Neural progenitor cell (in vitro differentiated cells): ENCODE data around the gene PARD3B. TPM values are rescaled to one million over a fixed set of nuclear protein-coding genes. Genes with fewer than 3 reads are reported as not detected.

Experiments used
- DNase-seq: peaks from one replicate; pipeline ENCODE4 v3.0.0-alpha.2; 2016; ENCODE audit warnings: low spot score
- H2AFZ ChIP-seq: fragments of 200-600 bp; sonication (generic); replicated peaks from 2 replicates; pipeline ENCODE4 v1.6.1; 2016; ENCODE audit warnings: antibody characterized with exemption
- H3F3A ChIP-seq: fragments of 200-600 bp; sonication (generic); 2 replicates; pipeline ENCODE4 v1.6.1; 2016; ENCODE audit warnings: antibody characterized with exemption, low read depth
- H3K27ac ChIP-seq: fragments of 200-600 bp; sonication (generic); 2 replicates; pipeline ENCODE4 v1.5.1; 2016; ENCODE audit warnings: mild to moderate bottlenecking
- H3K27me3 ChIP-seq: fragments of 200-600 bp; sonication (generic); 2 replicates; pipeline ENCODE4 v1.6.1; 2016; ENCODE audit warnings: mild to moderate bottlenecking, moderate library complexity
- H3K36me3 ChIP-seq: fragments of 200-600 bp; sonication (generic); 2 replicates; pipeline ENCODE4 v1.5.1; 2016
- H3K4me1 ChIP-seq: fragments of 200-600 bp; sonication (generic); 2 replicates; pipeline ENCODE4 v1.6.1; 2016; ENCODE audit warnings: mixed run types
- H3K4me2 ChIP-seq: fragments of 200-600 bp; sonication (generic); 2 replicates; pipeline ENCODE4 v1.6.1; 2016
- H3K4me3 ChIP-seq: fragments of 200-600 bp; sonication (generic); 2 replicates; pipeline ENCODE4 v1.5.1; 2016
- H3K79me2 ChIP-seq: fragments of 200-600 bp; sonication (generic); 2 replicates; pipeline ENCODE4 v1.6.1; 2016; ENCODE audit warnings: low read depth
- H3K9ac ChIP-seq: fragments of 200-600 bp; sonication (generic); 2 replicates; pipeline ENCODE4 v1.6.1; 2016
- H3K9me3 ChIP-seq: fragments of 200-600 bp; sonication (generic); 2 replicates; pipeline ENCODE4 v1.5.1; 2016; ENCODE audit warnings: low read depth
- H4K20me1 ChIP-seq: fragments of 200-600 bp; sonication (generic); 2 replicates; pipeline ENCODE4 v1.6.1; 2016; ENCODE audit warnings: low read depth
- H3K27ac Mint-ChIP-seq: 3 replicates; pipeline ENCODE4 v1.8.0; 2021; ENCODE audit warnings: mixed read lengths
- H3K27me3 Mint-ChIP-seq: 2 replicates; pipeline ENCODE4 v1.8.0; 2022; ENCODE audit warnings: low read depth, mild to moderate bottlenecking, inconsistent platforms, moderate library complexity, mixed read lengths; ENCODE audit not compliant: insufficient read depth
- H3K36me3 Mint-ChIP-seq: 3 replicates; pipeline ENCODE4 v1.8.0; 2021; ENCODE audit warnings: mixed read lengths
- H3K4me1 Mint-ChIP-seq: 3 replicates; pipeline ENCODE4 v1.8.0; 2021; ENCODE audit warnings: mixed read lengths
- H3K4me3 Mint-ChIP-seq: 3 replicates; pipeline ENCODE4 v1.8.0; 2021; ENCODE audit warnings: mild to moderate bottlenecking, moderate library complexity, mixed read lengths
- H3K9me3 Mint-ChIP-seq: 3 replicates; pipeline ENCODE4 v1.8.0; 2020; ENCODE audit warnings: mixed read lengths
- EZH2 ChIP-seq: fragments of 200-600 bp; sonication (generic); IDR thresholded peaks from 2 replicates; pipeline ENCODE4 v1.6.1; 2017; ENCODE audit warnings: antibody characterized with exemption, mild to moderate bottlenecking, moderate library complexity
- EZH2phosphoT487 ChIP-seq: fragments of 200-600 bp; sonication (generic); IDR thresholded peaks from 2 replicates; pipeline ENCODE4 v1.6.1; 2017; ENCODE audit warnings: antibody characterized with exemption
- total RNA-seq: library from RNA; depleted of rRNA; stranded (reverse); fragments of >200 nt; gene quantifications from 2 replicates; pipeline ENCODE4 v1.2.3, GENCODE V29; 2015; ENCODE audit warnings: low replicate concordance
- TF ChIP-seq, protein P1 (sequence below): fragments of 200-600 bp; sonication (generic); IDR thresholded peaks from 2 replicates; pipeline ENCODE4 v1.5.1; 2017; ENCODE audit warnings: antibody characterized with exemption, mild to moderate bottlenecking

Gene PARD3B
- total RNA-seq, 1 donor from 2014 or later = 8.4 TPM

DNA sequence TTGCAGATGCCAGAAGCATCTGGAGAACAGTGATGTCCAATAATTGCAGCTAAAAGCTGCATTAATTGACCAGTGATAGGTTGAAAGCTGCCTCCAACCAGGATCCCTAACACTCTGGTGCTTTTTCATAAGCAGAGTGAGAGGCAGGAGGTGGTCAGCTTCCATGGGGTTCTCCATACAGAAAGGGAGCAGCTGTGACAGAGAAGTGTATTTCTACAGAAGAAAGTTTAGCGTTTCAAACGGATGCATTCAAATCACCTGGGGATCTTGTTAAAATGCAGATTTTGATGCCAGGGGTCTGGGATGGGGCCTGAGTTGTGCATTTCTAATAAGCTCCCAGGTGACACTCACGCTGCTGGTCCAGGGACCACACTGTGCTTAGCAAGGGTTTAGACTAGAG, 920.5 kb downstream of the PARD3B start:
- peaks cover 19% of the 10 kb centered on the region for H3K4me1 Mint-ChIP-seq
- peaks cover 22% of the 10 kb centered on the region for H3F3A ChIP-seq

GRCh38 chr2:205471776-205472175, 926.5 kb downstream of the PARD3B start:
- H2AFZ ChIP-seq = no peak overlapping the region
- Mint-ChIP-seq H3K27ac (no peak overlapping the region), H3K4me3 (no peak overlapping the region), H3K36me3 (no peaks in the 10 kb centered on the region), H3K27me3 (no peaks in the 10 kb centered on the region), H3K4me1 (peaks cover 5% of the 10 kb centered on the region), H3K9me3 (no peaks in the 10 kb centered on the region)
- no peak overlapping the region for H3K4me3 ChIP-seq
- no peaks in the 10 kb centered on the region for H3K79me2 ChIP-seq
- peak overlapping the region; percentile 46 for H3K4me2 ChIP-seq
- no peaks in the 10 kb centered on the region for H4K20me1 ChIP-seq
- peak; percentile 60 for DNase-seq
- peaks cover 10% of the 10 kb centered on the region for H3K4me1 ChIP-seq
- no peaks in the 10 kb centered on the region for H3K9me3 ChIP-seq
- H3K27me3 ChIP-seq = no peaks in the 10 kb centered on the region
- H3K36me3 ChIP-seq = no peaks in the 10 kb centered on the region
- H3K27ac ChIP-seq = no peak overlapping the region
- peaks cover 9% of the 10 kb centered on the region for H3F3A ChIP-seq
- H3K9ac ChIP-seq = no peak overlapping the region
- TF ChIP-seq, protein P1, sequence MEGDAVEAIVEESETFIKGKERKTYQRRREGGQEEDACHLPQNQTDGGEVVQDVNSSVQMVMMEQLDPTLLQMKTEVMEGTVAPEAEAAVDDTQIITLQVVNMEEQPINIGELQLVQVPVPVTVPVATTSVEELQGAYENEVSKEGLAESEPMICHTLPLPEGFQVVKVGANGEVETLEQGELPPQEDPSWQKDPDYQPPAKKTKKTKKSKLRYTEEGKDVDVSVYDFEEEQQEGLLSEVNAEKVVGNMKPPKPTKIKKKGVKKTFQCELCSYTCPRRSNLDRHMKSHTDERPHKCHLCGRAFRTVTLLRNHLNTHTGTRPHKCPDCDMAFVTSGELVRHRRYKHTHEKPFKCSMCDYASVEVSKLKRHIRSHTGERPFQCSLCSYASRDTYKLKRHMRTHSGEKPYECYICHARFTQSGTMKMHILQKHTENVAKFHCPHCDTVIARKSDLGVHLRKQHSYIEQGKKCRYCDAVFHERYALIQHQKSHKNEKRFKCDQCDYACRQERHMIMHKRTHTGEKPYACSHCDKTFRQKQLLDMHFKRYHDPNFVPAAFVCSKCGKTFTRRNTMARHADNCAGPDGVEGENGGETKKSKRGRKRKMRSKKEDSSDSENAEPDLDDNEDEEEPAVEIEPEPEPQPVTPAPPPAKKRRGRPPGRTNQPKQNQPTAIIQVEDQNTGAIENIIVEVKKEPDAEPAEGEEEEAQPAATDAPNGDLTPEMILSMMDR = no peak
- TF ChIP-seq EZH2 = no peak
- TF ChIP-seq EZH2phosphoT487 = no peak

More for the DNA sequence above, 920.5 kb downstream of the PARD3B start:
- Histone ChIP-seq H3K4me3 (no peak overlapping the region), H3K4me1 (peaks cover 33% of the 10 kb centered on the region), H4K20me1 (no peaks in the 10 kb centered on the region), H3K27me3 (no peaks in the 10 kb centered on the region), H2AFZ (no peak overlapping the region), H3K36me3 (no peaks in the 10 kb centered on the region), H3K9me3 (no peaks in the 10 kb centered on the region), H3K27ac (no peak overlapping the region), H3K4me2 (peak overlapping the region; percentile 27), H3K9ac (no peak overlapping the region), H3K79me2 (no peaks in the 10 kb centered on the region)
- TF ChIP-seq EZH2 (no peak), EZH2phosphoT487 (no peak)
- TF ChIP-seq, protein P1 = no peak
- H3K36me3 Mint-ChIP-seq = no peaks in the 10 kb centered on the region
- DNase-seq = no peak
- H3K27ac Mint-ChIP-seq = no peak overlapping the region
- H3K27me3 Mint-ChIP-seq = no peaks in the 10 kb centered on the region
- H3K4me3 Mint-ChIP-seq = no peak overlapping the region
- no peaks in the 10 kb centered on the region for H3K9me3 Mint-ChIP-seq

DNA sequence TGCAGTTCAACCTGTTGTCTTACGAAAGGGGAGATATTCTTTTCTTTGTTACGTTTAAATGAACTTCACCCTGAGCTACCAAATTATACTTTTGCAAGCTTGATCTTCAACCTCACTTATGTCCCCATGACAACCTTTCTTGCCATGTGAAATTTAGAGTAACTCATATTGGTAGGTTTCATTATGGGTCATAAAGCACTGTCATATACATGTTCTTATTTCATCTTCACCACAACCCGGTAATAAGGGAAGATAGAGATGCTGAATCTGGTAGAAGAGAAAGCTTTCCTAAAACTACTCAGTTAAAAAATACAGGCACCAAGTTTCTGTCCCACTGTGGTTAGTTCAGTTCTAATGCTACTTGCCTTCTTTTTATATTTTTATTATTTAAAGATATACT, 928.5 kb downstream of the PARD3B start:
- H2AFZ ChIP-seq = no peak overlapping the region
- no peaks in the 10 kb centered on the region for H3K27me3 ChIP-seq
- no peak for DNase-seq
- H3K27ac ChIP-seq = no peak overlapping the region
- H3K27ac Mint-ChIP-seq = no peak overlapping the region
- H3K36me3 ChIP-seq = no peaks in the 10 kb centered on the region
- H3K9ac ChIP-seq = no peak overlapping the region
- no peaks in the 10 kb centered on the region for H3K9me3 ChIP-seq
- peaks cover 9% of the 10 kb centered on the region for H3F3A ChIP-seq
- no peak overlapping the region for H3K4me3 Mint-ChIP-seq
- H3K79me2 ChIP-seq = no peaks in the 10 kb centered on the region
- H3K4me3 ChIP-seq = no peak overlapping the region
- no peaks in the 10 kb centered on the region for H4K20me1 ChIP-seq
- peaks cover 5% of the 10 kb centered on the region for H3K4me1 Mint-ChIP-seq
- no peaks in the 10 kb centered on the region for H3K27me3 Mint-ChIP-seq
- peaks cover 10% of the 10 kb centered on the region for H3K4me1 ChIP-seq
- H3K4me2 ChIP-seq = no peak overlapping the region
- TF ChIP-seq EZH2 = no peak
- TF ChIP-seq, protein P1 = no peak
- TF ChIP-seq EZH2phosphoT487 = no peak
- H3K36me3 Mint-ChIP-seq = no peaks in the 10 kb centered on the region
- H3K9me3 Mint-ChIP-seq = no peaks in the 10 kb centered on the region
